IMR-90 (cell line): ENCODE results near the gene TSPAN14. TPM values are rescaled to one million over a fixed set of nuclear protein-coding genes. Genes with fewer than 3 reads are reported as not detected.

Experiments used
- ATAC-seq: fragments of 200-7000 bp; cut with Tn5 transposase; 2 replicates; pipeline ENCODE4 v1.9.1; 2020; ENCODE audit warnings: low read depth, mild to moderate bottlenecking, moderate library complexity
- BruUV-seq: library from RNA; stranded (reverse); fragments of 400-500 nt; replicated peaks from 2 replicates; lab custom pipeline; 2021; lab: Mats Ljungman, UMichigan
- CTCF ChIA-PET: fragments of 300-600 bp; formaldehyde crosslinking; extraction: SDS; loops from one replicate; lab custom pipeline; 2021; ENCODE audit warnings: antibody characterized with exemption; lab: Yijun Ruan, JAX
- POLR2A ChIA-PET: fragments of 300-600 bp; sonication (Branson Sonifier 250); formaldehyde crosslinking; loops from one replicate; lab custom pipeline; 2022; ENCODE audit warnings: antibody characterized with exemption; ENCODE audit not compliant: unreplicated experiment; lab: Charles Lee
- DNase-seq: peaks from one replicate; pipeline ENCODE4 v3.0.0; 2013
- H2AFZ ChIP-seq: replicated peaks from 2 replicates; pipeline ENCODE3; 2013; ENCODE audit warnings: low read length, mild to moderate bottlenecking; ENCODE audit not compliant: poor library complexity
- H2AK5ac ChIP-seq: 2 replicates; pipeline ENCODE4 v1.6.1; 2013; ENCODE audit warnings: low read depth, low read length, inconsistent platforms
- H2AK9ac ChIP-seq: replicated peaks from 2 replicates; pipeline ENCODE3; 2013; ENCODE audit warnings: mild to moderate bottlenecking, low read depth, low read length, moderate library complexity; ENCODE audit not compliant: poor library complexity
- H2BK120ac ChIP-seq: 2 replicates; pipeline ENCODE4 v1.6.1; 2013; ENCODE audit warnings: low read depth, low read length, inconsistent platforms
- H2BK15ac ChIP-seq: 3 replicates; pipeline ENCODE4 v1.6.1; 2013; ENCODE audit warnings: low read depth, low read length, inconsistent platforms
- H2BK20ac ChIP-seq: 2 replicates; pipeline ENCODE4 v1.6.1; 2013; ENCODE audit warnings: low read depth, mild to moderate bottlenecking, inconsistent platforms, low read length, moderate library complexity
- H2BK5ac ChIP-seq: 2 replicates; pipeline ENCODE4 v1.6.1; 2013; ENCODE audit warnings: mild to moderate bottlenecking, low read depth, low read length, inconsistent platforms; ENCODE audit not compliant: poor library complexity, severe bottlenecking
- H3K14ac ChIP-seq: replicated peaks from 2 replicates; pipeline ENCODE4 v1.6.1; 2013; ENCODE audit warnings: low read depth, low read length, inconsistent platforms
- H3K18ac ChIP-seq: 2 replicates; pipeline ENCODE4 v1.6.1; 2013; ENCODE audit warnings: low read depth, low read length, control low read depth
- H3K23ac ChIP-seq: 2 replicates; pipeline ENCODE4 v1.6.1; 2013; ENCODE audit warnings: low read depth, low read length, inconsistent platforms
- H3K27ac ChIP-seq: 2 replicates; pipeline ENCODE4 v1.5.1; 2013; ENCODE audit warnings: mild to moderate bottlenecking, control low read depth, low read length; ENCODE audit not compliant: insufficient read depth
- H3K27me3 ChIP-seq: 2 replicates; pipeline ENCODE4 v1.6.1; 2013; ENCODE audit warnings: low read length; ENCODE audit not compliant: control insufficient read depth, insufficient read depth
- H3K36me3 ChIP-seq: 2 replicates; pipeline ENCODE4 v1.6.1; 2013; ENCODE audit warnings: low read length, mixed read lengths; ENCODE audit not compliant: control insufficient read depth, insufficient read depth
- H3K4ac ChIP-seq: 2 replicates; pipeline ENCODE4 v1.6.1; 2013; ENCODE audit warnings: low read depth, low read length, inconsistent platforms
- H3K4me1 ChIP-seq: 2 replicates; pipeline ENCODE4 v1.6.1; 2013; ENCODE audit warnings: low read length, mixed read lengths; ENCODE audit not compliant: control insufficient read depth, insufficient read depth
- H3K4me2 ChIP-seq: 2 replicates; pipeline ENCODE4 v1.6.1; 2013; ENCODE audit warnings: low read depth, mild to moderate bottlenecking, control low read depth, low read length, moderate library complexity
- H3K4me3 ChIP-seq: 2 replicates; pipeline ENCODE4 v1.5.1; 2013; ENCODE audit warnings: low read depth, mild to moderate bottlenecking, control low read depth, low read length, moderate library complexity; ENCODE audit not compliant: insufficient read depth
- H3K56ac ChIP-seq: 2 replicates; pipeline ENCODE4 v1.6.1; 2013; ENCODE audit warnings: low read length, inconsistent platforms; ENCODE audit not compliant: insufficient read depth; ENCODE audit errors: extremely low read depth
- H3K79me1 ChIP-seq, 2 experiments: 2 replicates each; pipeline ENCODE4 v1.6.1; 2013; ENCODE audit warnings: low read length in 2 of 2, inconsistent platforms in 1 of 2, low read depth in 1 of 2
- H3K9ac ChIP-seq: 2 replicates; pipeline ENCODE4 v1.6.1; 2013; ENCODE audit warnings: low read depth, low read length, control low read depth
- H3K9me1 ChIP-seq: 2 replicates; pipeline ENCODE4 v1.6.1; 2013; ENCODE audit warnings: low read length, inconsistent platforms; ENCODE audit not compliant: insufficient read depth
- H3K9me3 ChIP-seq: 2 replicates; pipeline ENCODE4 v1.6.1; 2013; ENCODE audit warnings: low read length; ENCODE audit not compliant: control insufficient read depth, insufficient read depth
- H4K20me1 ChIP-seq: 2 replicates; pipeline ENCODE4 v1.6.1; 2013; ENCODE audit warnings: low read length, inconsistent platforms; ENCODE audit not compliant: insufficient read depth
- H4K5ac ChIP-seq: 2 replicates; pipeline ENCODE4 v1.6.1; 2013; ENCODE audit warnings: mild to moderate bottlenecking, low read depth, low read length, control low read depth
- H4K8ac ChIP-seq, 2 experiments: 2 replicates each; pipeline ENCODE4 v1.6.1; 2013; ENCODE audit warnings: low read depth in 2 of 2, low read length in 2 of 2, control low read depth in 1 of 2, inconsistent platforms in 1 of 2
- H4K91ac ChIP-seq: 2 replicates; pipeline ENCODE4 v1.6.1; 2013; ENCODE audit warnings: low read depth, low read length, inconsistent platforms; ENCODE audit not compliant: insufficient read depth
- BHLHE40 ChIP-seq: fragments of 150-350 bp; IDR thresholded peaks from 2 replicates; pipeline ENCODE4 v1.6.1; 2016; ENCODE audit warnings: mild to moderate bottlenecking, low read depth, low read length
- CEBPB ChIP-seq: IDR thresholded peaks from 2 replicates; pipeline ENCODE4 v1.6.1; 2012; ENCODE audit warnings: low read depth, low read length, improper control_type of control experiment
- CHD1 ChIP-seq: IDR thresholded peaks from 2 replicates; pipeline ENCODE4 v1.6.1; 2012; ENCODE audit warnings: low read depth, low read length, improper control_type of control experiment
- CTCF ChIP-seq: conservative IDR thresholded peaks from 2 replicates; pipeline ENCODE4 v1.5.1; 2012; ENCODE audit warnings: mild to moderate bottlenecking, low read depth, low read length, improper control_type of control experiment
- ELK1 ChIP-seq: fragments of 150-350 bp; IDR thresholded peaks from 2 replicates; pipeline ENCODE4 v1.6.1; 2016; ENCODE audit warnings: low read depth, mild to moderate bottlenecking, low read length, moderate library complexity, borderline replicate concordance
- FOS ChIP-seq: fragments of 150-350 bp; IDR thresholded peaks from 2 replicates; pipeline ENCODE4 v1.6.1; 2016; ENCODE audit warnings: low read depth, low read length
- MAFK ChIP-seq: IDR thresholded peaks from 2 replicates; pipeline ENCODE4 v1.6.1; 2012; ENCODE audit warnings: low read depth, low read length, improper control_type of control experiment
- MAZ ChIP-seq: IDR thresholded peaks from 2 replicates; pipeline ENCODE4 v1.6.1; 2012; ENCODE audit warnings: low read depth, mild to moderate bottlenecking, low read length, improper control_type of control experiment, moderate library complexity, borderline replicate concordance
- MXI1 ChIP-seq: IDR thresholded peaks from 2 replicates; pipeline ENCODE4 v1.6.1; 2012; ENCODE audit warnings: low read depth, mild to moderate bottlenecking, low read length, moderate library complexity, borderline replicate concordance
- NFE2L2 ChIP-seq: fragments of 150-350 bp; IDR thresholded peaks from 2 replicates; pipeline ENCODE4 v1.6.1; 2016; ENCODE audit warnings: low read depth, mild to moderate bottlenecking, low read length
- POLR2A ChIP-seq: IDR thresholded peaks from 2 replicates; pipeline ENCODE4 v1.6.1; 2012; ENCODE audit warnings: mild to moderate bottlenecking, low read depth, low read length
- RAD21 ChIP-seq: IDR thresholded peaks from 2 replicates; pipeline ENCODE4 v1.6.1; 2012; ENCODE audit warnings: low read length, improper control_type of control experiment
- RCOR1 ChIP-seq: IDR thresholded peaks from 2 replicates; pipeline ENCODE4 v1.6.1; 2012; ENCODE audit warnings: mild to moderate bottlenecking, low read length, improper control_type of control experiment; ENCODE audit not compliant: insufficient replicate concordance
- RFX5 ChIP-seq: IDR thresholded peaks from 2 replicates; pipeline ENCODE4 v1.8.0; 2012; ENCODE audit warnings: low read depth, mild to moderate bottlenecking, low read length, moderate library complexity
- SMC3 ChIP-seq: fragments of 150-350 bp; IDR thresholded peaks from 2 replicates; pipeline ENCODE4 v1.6.1; 2016; ENCODE audit warnings: low read depth, mild to moderate bottlenecking, antibody characterized with exemption, low read length, moderate library complexity
- USF2 ChIP-seq: fragments of 150-350 bp; IDR thresholded peaks from 2 replicates; pipeline ENCODE4 v1.6.1; 2017; ENCODE audit warnings: mild to moderate bottlenecking, antibody characterized with exemption, low read length, low read depth
- WGBS, 2 experiments: methylation state at CpG; one replicate each; pipeline versions ENCODE4 v1.1.5 to v1.1.7; 2013; ENCODE audit warnings: missing lambda C conversion rate in 2 of 2; ENCODE audit not compliant: insufficient read length in 1 of 2; ENCODE audit errors: extremely low coverage in 2 of 2; 5-methylcytosine and 5-hydroxymethylcytosine counted together
- dilution Hi-C: fragments of 300-500 bp; cut with HindIII; formaldehyde crosslinking; loops from one replicate; pipeline ENCODE4 v1.14.3; 2018; ENCODE audit warnings: low sequenced_read_pairs; ENCODE audit not compliant: unreplicated experiment
- in situ Hi-C: fragments of 300-500 bp; cut with MboI; formaldehyde crosslinking; loops from 3 replicates; pipeline ENCODE4 v1.14.3; 2019; ENCODE audit warnings: low sequenced_read_pairs, inconsistent platforms, mixed read lengths
- intact Hi-C: fragments of 100-400 bp; cut with micrococcal nuclease; formaldehyde crosslinking; loops from 2 replicates; pipeline ENCODE4 v1.10.0; 2022
- polyA plus RNA-seq, 3 experiments: library from polyadenylated mRNA; depleted of rRNA; stranded (reverse); fragments of >200 nt; gene quantifications; 2 replicates each; pipeline ENCODE4 v1.2.3, GENCODE V29; 2012; ENCODE audit warnings: low replicate concordance in 1 of 3
- total RNA-seq: library from RNA; depleted of rRNA; stranded (reverse); fragments of >200 nt; gene quantifications from 2 replicates; pipeline ENCODE4 v1.2.3, GENCODE V29; 2012

Gene TSPAN14
- total and polyA plus RNA-seq, 2 of the 4 experiments (the other 2 are of a cell fraction), result 18.5 to 43.0 TPM

GRCh38 chr10:80544316-80544953 is 90.3 kb downstream of the TSPAN14 start:
- H3K18ac ChIP-seq, result no peak overlapping the region
- no peaks in the 10 kb centered on the region for H3K36me3 ChIP-seq
- H3K23ac ChIP-seq, result no peak overlapping the region
- no peak overlapping the region for H2BK15ac ChIP-seq
- in situ Hi-C loops, result no loop called here
- no peak overlapping the region for H3K4me3 ChIP-seq
- no peak overlapping the region for H3K4ac ChIP-seq
- no peak overlapping the region for H3K4me2 ChIP-seq
- no peaks in the 10 kb centered on the region for H3K9me1 ChIP-seq
- no peak overlapping the region for H2AFZ ChIP-seq
- H4K5ac ChIP-seq, result no peak overlapping the region
- H3K27ac ChIP-seq, result no peak overlapping the region
- H4K91ac ChIP-seq, result no peak overlapping the region
- CTCF ChIA-PET, result no interaction called here
- dilution Hi-C loops, result no loop called here
- H2BK5ac ChIP-seq, result no peak overlapping the region
- no peak overlapping the region for H3K9ac ChIP-seq
- ATAC-seq (no peak), DNase-seq (no peak)
- no peak overlapping the region for H2AK5ac ChIP-seq
- H3K56ac ChIP-seq, result no peak overlapping the region
- TF ChIP-seq POLR2A (no peak), ELK1 (no peak), BHLHE40 (no peak), MAZ (no peak), MXI1 (no peak), RCOR1 (no peak), CTCF (no peak), CHD1 (no peak), RFX5 (no peak), SMC3 (no peak), RAD21 (no peak), MAFK (no peak), CEBPB (no peak), NFE2L2 (no peak), USF2 (no peak), FOS (no peak)
- H3K4me1 ChIP-seq, result no peaks in the 10 kb centered on the region
- BruUV-seq, result no TSS peak
- H3K79me1 ChIP-seq, result no peaks in the 10 kb centered on the region
- H2BK20ac ChIP-seq, result no peak overlapping the region
- no peaks in the 10 kb centered on the region for H4K20me1 ChIP-seq
- no peak overlapping the region for H2BK120ac ChIP-seq
- no peak overlapping the region for H2AK9ac ChIP-seq
- WGBS, 2 experiments, result 65% methylated on average over 8 of the region's 12 CpGs; no CpG with 5 or more reads in 1 of the 2 experiments
- H3K27me3 ChIP-seq, result peaks cover 11% of the 10 kb centered on the region
- intact Hi-C loops, result no loop called here
- H3K9me3 ChIP-seq, result no peaks in the 10 kb centered on the region
- POLR2A ChIA-PET, result no interaction called here
- H3K14ac ChIP-seq, result no peak overlapping the region
- H4K8ac ChIP-seq, result no peak overlapping the region
